H9 (cell line): ENCODE results near the gene FSIP1. TPM values are rescaled to one million over a fixed set of nuclear protein-coding genes. Genes with fewer than 3 reads are reported as not detected.

ENCODE experiments used
- DNase-seq: peaks from one replicate; pipeline ENCODE4 v3.0.0-alpha.2; 2017
- H2AFZ ChIP-seq: one replicate; pipeline ENCODE4 v1.6.1; 2013; ENCODE audit warnings: mild to moderate bottlenecking, low read length, control low read depth, moderate library complexity
- H2AK5ac ChIP-seq: 2 replicates; pipeline ENCODE4 v1.6.1; 2013; ENCODE audit warnings: low read length, control low read depth, mixed read lengths; ENCODE audit not compliant: insufficient read length
- H2BK120ac ChIP-seq: one replicate; pipeline ENCODE4 v1.6.1; 2013; ENCODE audit warnings: low read depth, mild to moderate bottlenecking, low read length, control low read depth, inconsistent platforms; ENCODE audit not compliant: poor library complexity, severe bottlenecking
- H2BK12ac ChIP-seq: 2 replicates; pipeline ENCODE4 v1.6.1; 2013; ENCODE audit warnings: low read length, control low read depth, mixed read lengths, low read depth; ENCODE audit not compliant: insufficient read length
- H2BK15ac ChIP-seq: 2 replicates; pipeline ENCODE4 v1.6.1; 2013; ENCODE audit warnings: low read depth, low read length, control low read depth
- H2BK20ac ChIP-seq: one replicate; pipeline ENCODE4 v1.6.1; 2013; ENCODE audit warnings: low read depth, mild to moderate bottlenecking, low read length, control low read depth, inconsistent platforms; ENCODE audit not compliant: poor library complexity, severe bottlenecking
- H2BK5ac ChIP-seq: 2 replicates; pipeline ENCODE4 v1.6.1; 2013; ENCODE audit warnings: low read length, control low read depth, mixed read lengths; ENCODE audit not compliant: insufficient read length
- H3K14ac ChIP-seq: 2 replicates; pipeline ENCODE4 v1.6.1; 2013; ENCODE audit warnings: low read length, control low read depth; ENCODE audit not compliant: insufficient read depth
- H3K18ac ChIP-seq: 2 replicates; pipeline ENCODE4 v1.6.1; 2013; ENCODE audit warnings: low read depth, mild to moderate bottlenecking, mixed read lengths, low read length, control low read depth; ENCODE audit not compliant: insufficient read length
- H3K23ac ChIP-seq: 2 replicates; pipeline ENCODE4 v1.6.1; 2013; ENCODE audit warnings: low read length, control low read depth, mixed read lengths, low read depth; ENCODE audit not compliant: insufficient read length
- H3K23me2 ChIP-seq: 2 replicates; pipeline ENCODE4 v1.6.1; 2013; ENCODE audit warnings: low read depth, mild to moderate bottlenecking, mixed read lengths, low read length, control low read depth; ENCODE audit not compliant: insufficient read length, poor library complexity, severe bottlenecking
- H3K27ac ChIP-seq: 2 replicates; pipeline ENCODE4 v1.5.1; 2013; ENCODE audit warnings: low read length, control low read depth, mixed read lengths, low read depth; ENCODE audit not compliant: insufficient read length
- H3K27me3 ChIP-seq: 2 replicates; pipeline ENCODE4 v1.6.1; 2013; ENCODE audit warnings: low read length, control low read depth, inconsistent platforms; ENCODE audit not compliant: insufficient read depth
- H3K4ac ChIP-seq: 2 replicates; pipeline ENCODE4 v1.6.1; 2013; ENCODE audit warnings: low read depth, mild to moderate bottlenecking, control low read depth, inconsistent platforms, low read length, moderate library complexity
- H3K4me1 ChIP-seq: 2 replicates; pipeline ENCODE4 v1.6.1; 2013; ENCODE audit warnings: low read length, control low read depth, inconsistent platforms; ENCODE audit not compliant: insufficient read depth
- H3K4me2 ChIP-seq: 2 replicates; pipeline ENCODE4 v1.6.1; 2013; ENCODE audit warnings: low read length, control low read depth, mixed read lengths; ENCODE audit not compliant: insufficient read length, insufficient read depth
- H3K56ac ChIP-seq: 2 replicates; pipeline ENCODE4 v1.6.1; 2013; ENCODE audit warnings: low read depth, mild to moderate bottlenecking, mixed read lengths, low read length, control low read depth; ENCODE audit not compliant: insufficient read length
- H3K79me1 ChIP-seq: 2 replicates; pipeline ENCODE4 v1.6.1; 2013; ENCODE audit warnings: low read depth, mild to moderate bottlenecking, moderate library complexity, low read length, control low read depth, inconsistent platforms; ENCODE audit not compliant: insufficient read depth, poor library complexity, severe bottlenecking
- H3K79me2 ChIP-seq: 2 replicates; pipeline ENCODE4 v1.6.1; 2013; ENCODE audit warnings: low read length, control low read depth, inconsistent platforms; ENCODE audit not compliant: insufficient read depth
- H3K9ac ChIP-seq: 2 replicates; pipeline ENCODE4 v1.6.1; 2013; ENCODE audit warnings: low read length, control low read depth, mixed read lengths; ENCODE audit not compliant: insufficient read length; ENCODE audit errors: extremely low read depth
- H3K9me3 ChIP-seq: one replicate; pipeline ENCODE4 v1.6.1; 2013; ENCODE audit warnings: low read depth, low read length, inconsistent platforms; ENCODE audit not compliant: control insufficient read depth
- H3T11ph ChIP-seq: one replicate; pipeline ENCODE4 v1.6.1; 2013; ENCODE audit warnings: mild to moderate bottlenecking, low read length, control low read depth, inconsistent platforms
- H4K20me1 ChIP-seq: one replicate; pipeline ENCODE4 v1.6.1; 2013; ENCODE audit not compliant: control insufficient read depth, insufficient read length, insufficient read depth
- H4K5ac ChIP-seq: 2 replicates; pipeline ENCODE4 v1.6.1; 2013; ENCODE audit warnings: low read depth, mild to moderate bottlenecking, mixed read lengths, low read length, control low read depth; ENCODE audit not compliant: insufficient read length
- H4K8ac ChIP-seq: replicated peaks from 2 replicates; pipeline ENCODE4 v1.6.1; 2013; ENCODE audit warnings: low read length, control low read depth, mixed read lengths, low read depth; ENCODE audit not compliant: insufficient read length
- H4K91ac ChIP-seq: 2 replicates; pipeline ENCODE4 v1.6.1; 2013; ENCODE audit warnings: low read depth, mild to moderate bottlenecking, moderate library complexity, mixed read lengths, low read length, control low read depth; ENCODE audit not compliant: insufficient read length
- H3K27ac Mint-ChIP-seq, 3 experiments: 2 replicates in 2 of 3; 3 replicates in 1 of 3; pipeline ENCODE4 v1.8.0; 2020 to 2021; ENCODE audit warnings: mixed read lengths in 3 of 3, mild to moderate bottlenecking in 1 of 3, moderate library complexity in 1 of 3
- H3K27me3 Mint-ChIP-seq: 2 replicates; pipeline ENCODE4 v1.8.0; 2021; ENCODE audit warnings: low read depth, mild to moderate bottlenecking, moderate library complexity, mixed read lengths
- H3K36me3 Mint-ChIP-seq, 3 experiments: 2 replicates in 2 of 3; 3 replicates in 1 of 3; pipeline ENCODE4 v1.8.0; 2020 to 2021; ENCODE audit warnings: low read depth in 3 of 3, mixed read lengths in 3 of 3; ENCODE audit not compliant: insufficient read depth in 1 of 3
- H3K4me1 Mint-ChIP-seq, 2 experiments: 2 replicates each; pipeline ENCODE4 v1.8.0; 2020; ENCODE audit warnings: mixed read lengths in 2 of 2
- H3K4me3 Mint-ChIP-seq, 2 experiments: 2 replicates in 1 of 2; 3 replicates in 1 of 2; pipeline ENCODE4 v1.8.0; 2020 to 2021; ENCODE audit warnings: mild to moderate bottlenecking in 2 of 2, mixed read lengths in 2 of 2, moderate library complexity in 1 of 2
- H3K9me3 Mint-ChIP-seq, 2 experiments: 2 replicates in 1 of 2; 3 replicates in 1 of 2; pipeline ENCODE4 v1.8.0; 2020; ENCODE audit warnings: mild to moderate bottlenecking in 2 of 2, mixed read lengths in 2 of 2, moderate library complexity in 1 of 2
- CTCF ChIP-seq: fragments of 200-600 bp; sonication (generic); conservative IDR thresholded peaks from 3 replicates; pipeline ENCODE4 v1.8.0; 2021; ENCODE audit warnings: antibody characterized with exemption, mild to moderate bottlenecking
- WGBS: extraction: QIAGEN DNeasy Blood & Tissue Kit; methylation state at CpG from one replicate; pipeline ENCODE4 v1.1.7; 2013; ENCODE audit warnings: missing lambda C conversion rate, low lambda C conversion rate, mixed read lengths; ENCODE audit not compliant: insufficient read length; ENCODE audit errors: extremely low coverage; 5-methylcytosine and 5-hydroxymethylcytosine counted together
- total RNA-seq: library from RNA; stranded (reverse); gene quantifications from 2 replicates; pipeline ENCODE4 v1.2.1, GENCODE V29; 2021

Gene FSIP1
- total RNA-seq, 1 experiment from 2014 or later = 0.96 TPM

GRCh38 chr15:39598958-39599845 lies 183.4 kb downstream of the FSIP1 start:
- H3K23me2 ChIP-seq = no peaks in the 10 kb centered on the region
- no CpG with 5 or more reads among the region's 12 CpGs for WGBS
- H4K91ac ChIP-seq = no peak overlapping the region
- no peak overlapping the region for H3K23ac ChIP-seq
- H2AFZ ChIP-seq = no peak overlapping the region
- peaks cover 5 to 7% of the 10 kb centered on the region in 2 experiments for H3K4me1 Mint-ChIP-seq
- H3K27me3 ChIP-seq = no peaks in the 10 kb centered on the region
- H3K14ac ChIP-seq = no peak overlapping the region
- H2AK5ac ChIP-seq = no peak overlapping the region
- no peak overlapping the region for H2BK15ac ChIP-seq
- H3K27me3 Mint-ChIP-seq = no peaks in the 10 kb centered on the region
- no peak for TF ChIP-seq CTCF
- peaks cover 9 to 23% (median 19%) of the 10 kb centered on the region in 3 experiments; a peak in 6 of 7 replicates for H3K36me3 Mint-ChIP-seq
- H3K4me2 ChIP-seq = no peak overlapping the region
- H3K9me3 ChIP-seq = no peaks in the 10 kb centered on the region
- no peak overlapping the region for H4K8ac ChIP-seq
- no peak overlapping the region for H3K18ac ChIP-seq
- H2BK120ac ChIP-seq = no peak overlapping the region
- no peak overlapping the region for H3K56ac ChIP-seq
- no peaks in the 10 kb centered on the region for H3K79me1 ChIP-seq
- H3K4me1 ChIP-seq = no peaks in the 10 kb centered on the region
- H4K5ac ChIP-seq = no peak overlapping the region
- H2BK5ac ChIP-seq = no peak overlapping the region
- H2BK20ac ChIP-seq = no peak overlapping the region
- DNase-seq = no peak
- H2BK12ac ChIP-seq = no peak overlapping the region
- no peaks in the 10 kb centered on the region for H3K79me2 ChIP-seq
- H3K4ac ChIP-seq = no peak overlapping the region
- H4K20me1 ChIP-seq = no peaks in the 10 kb centered on the region
- H3T11ph ChIP-seq = no peak overlapping the region
- no peak overlapping the region for H3K9ac ChIP-seq
- H3K27ac ChIP-seq = no peak overlapping the region
- no peaks in the 10 kb centered on the region for H3K9me3 Mint-ChIP-seq
- H3K4me3 Mint-ChIP-seq = no peak overlapping the region
- no peak overlapping the region for H3K27ac Mint-ChIP-seq
